Body of pancreas (tissue), 4 donors: ENCODE measurements around the gene SPSB1. TPM values are rescaled to one million over a fixed set of nuclear protein-coding genes. Genes with fewer than 3 reads are reported as not detected.

ENCODE experiments used
- ATAC-seq: fragments of 150-250 bp; one replicate; pipeline ENCODE4 v1.9.1; 2016
- DNase-seq, 4 donors: peaks; one replicate each; pipeline ENCODE4 v3.0.0-alpha.2; 2019
- H3K27ac ChIP-seq, 4 donors: fragments of 200-600 bp; sonication (generic); 1 replicate in 3 of 4; 2 replicates in 1 of 4; pipeline versions ENCODE4 v1.5.1 to v1.6.1; 2016 to 2019; ENCODE audit warnings: mild to moderate bottlenecking in 1 of 4, mixed read lengths in 1 of 4, moderate library complexity in 1 of 4
- H3K27me3 ChIP-seq, 2 donors: fragments of 200-600 bp; sonication (generic); one replicate each; pipeline ENCODE4 v1.6.0; 2016; ENCODE audit warnings: mild to moderate bottlenecking in 1 of 2
- H3K36me3 ChIP-seq, 2 donors: fragments of 200-600 bp; sonication (generic); replicated peaks in 1 of 2; 2 replicates each; pipeline ENCODE4 v1.5.1; 2016; ENCODE audit warnings: low read depth in 2 of 2; ENCODE audit not compliant: insufficient read depth in 1 of 2
- H3K4me1 ChIP-seq: fragments of 200-600 bp; sonication (generic); one replicate; pipeline ENCODE4 v1.6.0; 2016
- H3K4me3 ChIP-seq, 2 donors: fragments of 200-600 bp; sonication (generic); 1 replicate in 1 of 2; 2 replicates in 1 of 2; pipeline ENCODE4 v1.5.1; 2016 to 2019
- H3K9me3 ChIP-seq, 3 donors: fragments of 200-600 bp; sonication (generic); 1 replicate in 2 of 3; 2 replicates in 1 of 3; pipeline ENCODE4 v1.5.1; 2016
- CTCF ChIP-seq, 7 experiments: fragments of 450-650 bp in 4 of 7; fragments of 200-600 bp in 3 of 7; sonication (generic) in 3 of 7; IDR thresholded peaks; one replicate each; pipeline ENCODE4 v1.5.1; 2016 to 2019; ENCODE audit warnings: antibody characterized with exemption in 7 of 7
- POLR2A ChIP-seq, 3 donors: fragments of 450-650 bp; IDR thresholded peaks; one replicate each; pipeline ENCODE4 v1.6.1; 2016; ENCODE audit warnings: antibody characterized with exemption in 3 of 3, mild to moderate bottlenecking in 2 of 3
- WGBS, 2 donors: methylation state at CpG; one replicate each; pipeline ENCODE4 v1.1.5; 2017; 5-methylcytosine and 5-hydroxymethylcytosine counted together
- intact Hi-C: fragments of 100-400 bp; cut with DNase I; formaldehyde crosslinking; loops from one replicate; pipeline ENCODE4 v1.15.1; 2023
- total RNA-seq, 2 donors: library from RNA; depleted of rRNA; stranded (reverse); fragments of >200 nt; gene quantifications; one replicate each; pipeline ENCODE4 v1.1.0, GENCODE V29; 2016

The SPSB1 gene
- total RNA-seq, 2 donors from 2014 or later, result 14.5 to 16.5 TPM

DNA sequence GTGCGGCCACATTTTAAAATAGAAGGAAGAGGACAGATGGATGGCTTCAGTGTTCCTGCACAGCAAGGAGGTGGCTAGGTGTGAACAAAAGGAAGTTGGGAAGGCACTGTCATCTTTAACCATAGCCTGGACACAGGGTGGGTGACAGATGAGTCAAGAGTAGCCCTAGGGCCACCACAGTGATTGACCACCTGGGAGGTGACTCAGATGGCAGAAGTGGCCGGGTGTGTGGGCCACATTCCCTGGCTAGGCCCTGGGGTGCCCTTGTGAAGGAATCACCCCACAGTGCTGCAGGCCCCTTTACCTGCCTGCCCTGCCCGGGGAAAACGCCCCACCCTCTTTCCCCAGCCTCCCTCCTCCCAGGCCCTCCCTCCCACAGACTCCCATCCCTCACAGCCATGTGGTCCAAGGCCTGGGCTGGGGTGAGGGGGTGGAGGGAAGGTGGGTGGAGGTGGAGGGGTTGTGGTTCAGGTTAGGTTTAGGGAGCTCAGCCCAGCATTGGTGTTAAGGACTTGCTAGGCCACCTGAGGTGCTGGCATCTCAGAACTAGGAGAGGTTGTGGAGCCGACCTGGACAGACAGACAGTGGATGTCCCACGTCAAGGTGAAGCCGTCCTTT lies 59.1 kb downstream of the SPSB1 start:
- H3K36me3 ChIP-seq, result peaks cover 6 to 15% of the 10 kb centered on the region in 2 donors
- H3K4me3 ChIP-seq, result no peak overlapping the region
- H3K9me3 ChIP-seq, result no peaks in the 10 kb centered on the region
- ATAC-seq (no peak), DNase-seq (no peak)
- intact Hi-C loops, result no loop called here
- H3K27me3 ChIP-seq, result no peaks in the 10 kb centered on the region
- H3K27ac ChIP-seq, result no peak overlapping the region
- WGBS, 2 donors, result 83 to 100% methylated on average over 4 to 7 of the region's 7 CpGs
- TF ChIP-seq POLR2A (IDR thresholded peaks at IDR 0.05) (no peak), CTCF (IDR thresholded peaks at IDR 0.05) (no peak)
- peaks cover 5% of the 10 kb centered on the region for H3K4me1 ChIP-seq

DNA sequence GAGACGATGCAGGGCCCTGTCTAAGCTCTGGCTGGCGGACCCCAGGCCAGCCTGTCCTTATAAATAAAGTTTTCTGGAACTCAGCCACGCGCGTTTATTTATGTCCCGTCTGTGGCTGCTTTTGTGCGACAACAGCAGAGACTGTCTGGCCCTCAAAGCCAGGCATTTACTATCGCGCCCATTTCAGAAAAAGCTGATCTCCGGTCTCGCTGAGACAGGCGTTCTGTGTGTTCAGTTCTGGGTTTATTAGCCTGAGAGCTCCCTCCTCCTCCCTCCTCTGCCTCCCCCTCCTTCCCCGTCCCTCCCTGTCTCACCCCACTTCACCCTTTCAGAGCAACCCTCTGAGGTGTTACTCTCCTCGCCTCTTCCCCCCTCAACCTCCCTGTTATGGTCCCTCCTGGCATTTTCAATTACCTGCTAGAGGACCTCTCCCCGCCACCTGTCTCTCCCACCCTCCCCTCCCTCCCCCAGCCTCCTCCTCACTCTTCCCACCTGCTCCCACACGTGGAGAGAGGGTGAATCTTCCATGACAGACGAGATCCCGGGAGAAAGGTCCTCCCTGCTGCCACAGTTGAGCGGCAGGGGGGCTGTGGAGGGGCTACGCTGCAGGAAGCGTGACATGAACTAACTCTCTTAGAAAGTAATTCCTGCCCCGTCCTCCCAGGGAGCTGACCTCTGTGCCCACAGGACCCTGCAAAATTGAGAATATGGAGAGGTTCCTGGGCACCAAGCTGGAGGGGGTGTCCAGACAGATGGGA lies 59.9 kb downstream of the SPSB1 start:
- DNase-seq (no peak), ATAC-seq (no peak)
- intact Hi-C loops, result no loop called here
- Histone ChIP-seq H3K27me3 (no peaks in the 10 kb centered on the region), H3K4me1 (no peaks in the 10 kb centered on the region), H3K36me3 (peaks cover 6 to 17% of the 10 kb centered on the region in 2 donors), H3K9me3 (no peaks in the 10 kb centered on the region), H3K27ac (no peak overlapping the region), H3K4me3 (no peak overlapping the region)
- TF ChIP-seq CTCF (IDR thresholded peaks at IDR 0.05), result no peak
- no peak for TF ChIP-seq POLR2A (IDR thresholded peaks at IDR 0.05)
- 82 to 87% methylated on average over 21 to 22 of the region's 22 CpGs for WGBS, 2 donors

DNA sequence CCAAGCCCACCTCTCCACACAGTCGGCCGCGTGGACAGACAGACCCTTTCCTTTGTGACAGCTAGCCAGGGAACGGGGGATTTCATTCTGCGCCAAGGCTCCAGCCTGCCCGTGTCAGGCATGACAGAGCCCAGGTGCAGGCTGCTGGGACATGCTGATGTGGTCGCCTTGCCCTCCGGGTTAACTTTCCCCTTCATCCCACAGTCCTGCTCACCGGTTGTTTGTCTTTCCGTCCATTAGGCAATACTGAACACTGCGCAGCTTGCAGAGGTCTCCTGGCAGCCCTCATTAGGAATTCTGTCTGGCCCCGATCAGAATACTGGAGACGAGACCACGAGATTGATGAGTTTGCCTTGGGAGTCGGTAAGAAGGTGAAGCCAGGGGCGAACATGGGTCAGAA lies 62.8 kb downstream of the SPSB1 start:
- intact Hi-C loops, result no loop called here
- H3K4me1 ChIP-seq, result no peaks in the 10 kb centered on the region
- WGBS, 2 donors, result 79 to 90% methylated on average over 10 to 16 of the region's 16 CpGs
- ATAC-seq, result no peak
- TF ChIP-seq POLR2A (IDR thresholded peaks at IDR 0.05) (no peak), CTCF (IDR thresholded peaks at IDR 0.05) (no peak)
- no peaks in the 10 kb centered on the region for H3K9me3 ChIP-seq
- peaks cover 10 to 20% of the 10 kb centered on the region in 2 donors for H3K36me3 ChIP-seq
- DNase-seq, result no peak
- H3K27me3 ChIP-seq, result no peaks in the 10 kb centered on the region
- no peak overlapping the region for H3K27ac ChIP-seq
- no peak overlapping the region for H3K4me3 ChIP-seq

- intact Hi-C loops, result no loop called here
- Histone ChIP-seq H3K4me3 (no peak overlapping the region), H3K9me3 (no peaks in the 10 kb centered on the region), H3K27ac (no peak overlapping the region), H3K36me3 (peaks cover 10 to 20% of the 10 kb centered on the region in 2 donors), H3K4me1 (no peaks in the 10 kb centered on the region), H3K27me3 (no peaks in the 10 kb centered on the region)
- DNase-seq, result no peak
- no peak for TF ChIP-seq CTCF (IDR thresholded peaks at IDR 0.05)
- TF ChIP-seq POLR2A (IDR thresholded peaks at IDR 0.05), result no peak
- no peak for ATAC-seq
- 91 to 96% methylated on average over 21 to 24 of the region's 24 CpGs for WGBS, 2 donors
Measured at GRCh38 chr1:9356021-9356420, 63.3 kb downstream of the SPSB1 start.
